Measurements from ENCODE around the gene GLTPD2. TPM values are rescaled to one million over a fixed set of nuclear protein-coding genes. Genes with fewer than 3 reads are reported as not detected.

GLTPD2 gene
- polyA plus RNA-seq (2012; ENCODE audit: low read depth, missing spikeins): not detected

GRCh38 chr17:4788807-4789700, at the start of gene GLTPD2:
TSS of gene GLTPD2 (plus strand) at chr17:4788964. CDS start at chr17:4789012, 48 bp downstream.
- DNase-seq (ENCODE audit: insufficient read length, low spot score) (no peak), FAIRE-seq (peak; percentile 31)
- TF ChIP-seq PAX5 (IDR thresholded peaks at IDR 0.05; ENCODE audit: insufficient read depth, low read length, severe bottlenecking) (no peak), POU2F2 (IDR thresholded peaks at IDR 0.05; ENCODE audit: low read depth, low read length) (no peak), TAF1 (IDR thresholded peaks at IDR 0.05; ENCODE audit: low read depth, low read length) (no peak), POLR2AphosphoS5 (IDR thresholded peaks at IDR 0.05; ENCODE audit: low read depth, low read length) (no peak), SPI1 (IDR thresholded peaks at IDR 0.05; ENCODE audit: low read depth, low read length) (no peak), POLR2A (IDR thresholded peaks at IDR 0.05; ENCODE audit: low read depth, low read length) (no peak)

DNA sequence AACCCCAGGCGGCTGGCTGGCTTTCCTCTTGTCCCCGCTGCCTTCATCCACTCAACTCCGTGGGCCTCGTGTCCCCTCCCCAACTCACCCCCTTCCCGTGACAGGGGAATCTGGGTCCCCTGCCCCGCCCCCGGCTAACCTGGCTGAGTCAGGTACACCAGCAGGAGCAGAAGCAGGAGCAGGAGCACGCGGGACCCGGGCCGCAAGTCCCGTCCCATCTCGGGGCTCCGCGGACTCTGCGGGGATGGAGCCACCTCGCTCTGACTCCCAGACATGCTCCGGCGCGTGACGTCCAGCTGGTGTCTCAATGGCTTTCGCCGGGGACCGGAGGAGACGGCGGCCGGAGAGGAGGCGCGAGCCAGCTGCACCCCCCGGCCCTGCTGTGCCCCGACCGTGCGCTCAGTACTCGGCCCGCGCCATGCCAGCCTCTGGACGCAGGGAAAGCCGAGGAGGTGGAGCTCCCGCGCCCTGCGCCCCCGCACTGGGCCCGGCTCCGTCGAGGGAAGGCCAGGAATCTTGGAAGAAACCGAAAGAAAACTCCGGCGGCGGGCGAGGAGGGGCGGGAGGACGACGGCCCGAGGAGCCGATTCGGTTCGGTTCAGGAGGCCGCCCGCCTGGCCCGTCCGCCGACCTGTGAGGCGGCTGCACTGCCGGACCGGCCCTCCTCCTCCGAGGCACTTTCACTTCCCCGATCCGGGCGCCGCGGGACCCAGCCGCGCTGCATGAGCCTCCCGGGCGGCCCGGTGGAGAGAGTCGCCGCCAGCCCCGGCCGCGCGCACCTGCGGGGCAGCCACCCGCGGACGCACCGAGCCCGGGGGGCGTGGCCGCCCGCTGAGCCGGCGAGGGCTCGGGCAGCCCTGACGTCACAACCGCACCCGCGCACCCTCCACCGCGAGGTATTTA, 49.4 kb upstream of the GLTPD2 start, which contains the start of the genes CXCL16 and ZMYND15:
CXCL16 (minus strand) TSS at position 807 of the 903 bp plus-strand sequence; CDS start at position 218, 589 bp downstream.
ZMYND15 (plus strand) TSS at position 712 of the 903 bp plus-strand sequence. CDS start 716 bp downstream, outside the sequence.
- DNase-seq (ENCODE audit: insufficient read length, low spot score): peak; percentile 85
- FAIRE-seq: peak; percentile 86

GRCh38 chr17:4740025-4740351, 48.8 kb upstream of the GLTPD2 start:
- TF ChIP-seq TAF1 (IDR thresholded peaks at IDR 0.05; ENCODE audit: low read depth, low read length): no peak
- no peak for TF ChIP-seq POLR2AphosphoS5 (IDR thresholded peaks at IDR 0.05; ENCODE audit: low read depth, low read length)
- TF ChIP-seq PAX5 (IDR thresholded peaks at IDR 0.05; ENCODE audit: insufficient read depth, low read length, severe bottlenecking): no peak
- FAIRE-seq: no peak
- no peak for DNase-seq (ENCODE audit: insufficient read length, low spot score)

More for the DNA sequence above, 49.4 kb upstream of the GLTPD2 start, which contains the start of the genes CXCL16 and ZMYND15:
- TF ChIP-seq POLR2AphosphoS5 (IDR thresholded peaks at IDR 0.05; ENCODE audit: low read depth, low read length): no peak
- peak; percentile 72 for TF ChIP-seq SPI1 (IDR thresholded peaks at IDR 0.05; ENCODE audit: low read depth, low read length)

- DNase-seq (ENCODE audit: insufficient read length, low spot score) (no peak), FAIRE-seq (no peak)
- TF ChIP-seq PAX5 (IDR thresholded peaks at IDR 0.05; ENCODE audit: insufficient read depth, low read length, severe bottlenecking): no peak
- no peak for TF ChIP-seq POLR2AphosphoS5 (IDR thresholded peaks at IDR 0.05; ENCODE audit: low read depth, low read length)
Measured at GRCh38 chr17:4740584-4740983, 48.2 kb upstream of the GLTPD2 start.

DNA sequence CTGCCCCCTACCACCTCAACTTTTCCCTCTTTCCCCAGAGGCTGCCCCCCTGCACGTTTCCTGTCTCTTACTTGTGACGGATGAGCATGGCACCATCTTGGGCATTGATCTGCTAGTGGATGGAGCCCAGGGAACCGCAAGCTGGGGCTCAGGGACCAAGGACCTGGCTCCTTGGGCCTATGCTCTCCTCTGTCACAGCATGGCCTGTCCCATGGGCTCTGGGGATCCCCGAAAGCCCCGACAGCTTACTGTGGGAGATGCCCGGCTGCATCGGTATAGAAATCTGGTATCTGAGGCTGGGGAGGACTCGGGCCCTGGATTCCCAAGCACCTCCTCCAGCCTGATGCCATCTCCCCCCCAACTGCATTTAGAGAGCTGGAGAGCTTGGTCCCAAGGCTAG, 47.2 kb upstream of the GLTPD2 start:
- TF ChIP-seq PAX5 (IDR thresholded peaks at IDR 0.05; ENCODE audit: insufficient read depth, low read length, severe bottlenecking) (no peak), SPI1 (IDR thresholded peaks at IDR 0.05; ENCODE audit: low read depth, low read length) (no peak), POLR2A (IDR thresholded peaks at IDR 0.05; ENCODE audit: low read depth, low read length) (no peak), TAF1 (IDR thresholded peaks at IDR 0.05; ENCODE audit: low read depth, low read length) (no peak), POU2F2 (IDR thresholded peaks at IDR 0.05; ENCODE audit: low read depth, low read length) (no peak), POLR2AphosphoS5 (IDR thresholded peaks at IDR 0.05; ENCODE audit: low read depth, low read length) (no peak)
- DNase-seq (ENCODE audit: insufficient read length, low spot score) (no peak), FAIRE-seq (no peak)

GRCh38 chr17:4742133-4742532, 46.6 kb upstream of the GLTPD2 start:
- FAIRE-seq (no peak), DNase-seq (ENCODE audit: insufficient read length, low spot score) (no peak)
- TF ChIP-seq TAF1 (IDR thresholded peaks at IDR 0.05; ENCODE audit: low read depth, low read length) (no peak), POLR2AphosphoS5 (IDR thresholded peaks at IDR 0.05; ENCODE audit: low read depth, low read length) (no peak), SPI1 (IDR thresholded peaks at IDR 0.05; ENCODE audit: low read depth, low read length) (no peak), PAX5 (IDR thresholded peaks at IDR 0.05; ENCODE audit: insufficient read depth, low read length, severe bottlenecking) (no peak), POLR2A (IDR thresholded peaks at IDR 0.05; ENCODE audit: low read depth, low read length) (no peak), POU2F2 (IDR thresholded peaks at IDR 0.05; ENCODE audit: low read depth, low read length) (no peak)

DNA sequence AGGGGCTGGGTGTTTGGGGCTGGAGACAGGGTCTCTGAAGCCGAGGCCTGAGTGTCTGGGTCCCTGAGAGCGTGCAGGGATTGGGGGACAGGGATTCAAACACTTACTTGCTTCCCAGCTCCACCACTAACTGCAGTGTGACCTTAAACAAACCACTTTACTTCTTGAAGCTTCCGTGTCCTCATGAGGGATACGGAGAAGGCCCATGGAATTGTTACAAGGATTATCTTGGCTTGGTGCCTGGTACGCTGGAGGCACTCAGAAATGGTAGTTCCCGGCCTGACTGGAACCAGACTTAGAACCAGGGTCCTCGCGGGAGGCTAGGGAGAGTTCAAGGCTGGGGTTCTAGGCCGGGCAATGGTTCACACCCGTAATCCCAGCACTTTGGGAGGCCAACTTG, 46.1 kb upstream of the GLTPD2 start:
- FAIRE-seq (no peak), DNase-seq (ENCODE audit: insufficient read length, low spot score) (no peak)
- TF ChIP-seq POU2F2 (IDR thresholded peaks at IDR 0.05; ENCODE audit: low read depth, low read length) (no peak), SPI1 (IDR thresholded peaks at IDR 0.05; ENCODE audit: low read depth, low read length) (no peak), TAF1 (IDR thresholded peaks at IDR 0.05; ENCODE audit: low read depth, low read length) (no peak), POLR2A (IDR thresholded peaks at IDR 0.05; ENCODE audit: low read depth, low read length) (no peak), PAX5 (IDR thresholded peaks at IDR 0.05; ENCODE audit: insufficient read depth, low read length, severe bottlenecking) (no peak), POLR2AphosphoS5 (IDR thresholded peaks at IDR 0.05; ENCODE audit: low read depth, low read length) (no peak)

GRCh38 chr17:4743216-4743615, 45.5 kb upstream of the GLTPD2 start:
- no peak for TF ChIP-seq PAX5 (IDR thresholded peaks at IDR 0.05; ENCODE audit: insufficient read depth, low read length, severe bottlenecking)
- TF ChIP-seq SPI1 (IDR thresholded peaks at IDR 0.05; ENCODE audit: low read depth, low read length): no peak
- no peak for TF ChIP-seq POLR2AphosphoS5 (IDR thresholded peaks at IDR 0.05; ENCODE audit: low read depth, low read length)
- TF ChIP-seq POLR2A (IDR thresholded peaks at IDR 0.05; ENCODE audit: low read depth, low read length): no peak
- TF ChIP-seq POU2F2 (IDR thresholded peaks at IDR 0.05; ENCODE audit: low read depth, low read length): no peak
- TF ChIP-seq TAF1 (IDR thresholded peaks at IDR 0.05; ENCODE audit: low read depth, low read length): no peak
- DNase-seq (ENCODE audit: insufficient read length, low spot score) (no peak), FAIRE-seq (no peak)

GRCh38 chr17:4743898-4744297, 44.9 kb upstream of the GLTPD2 start:
- TF ChIP-seq PAX5 (IDR thresholded peaks at IDR 0.05; ENCODE audit: insufficient read depth, low read length, severe bottlenecking): no peak
- no peak for TF ChIP-seq POU2F2 (IDR thresholded peaks at IDR 0.05; ENCODE audit: low read depth, low read length)
- no peak for TF ChIP-seq TAF1 (IDR thresholded peaks at IDR 0.05; ENCODE audit: low read depth, low read length)
- no peak for TF ChIP-seq POLR2A (IDR thresholded peaks at IDR 0.05; ENCODE audit: low read depth, low read length)
- DNase-seq (ENCODE audit: insufficient read length, low spot score): no peak
- FAIRE-seq: no peak
